B cell (primary cell): ENCODE measurements around the gene ATP8B1. TPM values are rescaled to one million over a fixed set of nuclear protein-coding genes. Genes with fewer than 3 reads are reported as not detected.

Experiments used
- ATAC-seq: fragments of 200-7000 bp; cut with Tn5 transposase; one replicate; pipeline ENCODE4 v1.10.0; 2021; ENCODE audit warnings: low read depth, mild to moderate bottlenecking, moderate number of reproducible peaks, moderate library complexity
- CTCF ChIA-PET: fragments of 350-600 bp; sonication (Branson Sonifier 250); formaldehyde crosslinking; loops from one replicate; lab custom pipeline; 2021; ENCODE audit warnings: antibody characterized with exemption, inconsistent platforms; lab: Charles Lee
- POLR2A ChIA-PET: fragments of 350-600 bp; sonication (Branson Sonifier 250); formaldehyde crosslinking; loops from one replicate; lab custom pipeline; 2021; ENCODE audit warnings: antibody characterized with exemption; lab: Charles Lee
- DNase-seq: peaks from one replicate; pipeline ENCODE4 v3.0.0; 2013
- H2AFZ ChIP-seq: 2 replicates; pipeline ENCODE4 v1.6.1; 2012; ENCODE audit warnings: mild to moderate bottlenecking, low read depth, low read length; ENCODE audit not compliant: insufficient read depth, poor library complexity, severe bottlenecking
- H3K27ac ChIP-seq, 2 donors: 1 replicate in 1 of 2; 2 replicates in 1 of 2; pipeline ENCODE4 v1.5.1; 2012 to 2013; ENCODE audit warnings: low read length in 2 of 2, mild to moderate bottlenecking in 2 of 2, moderate library complexity in 1 of 2
- H3K27me3 ChIP-seq, 4 experiments: fragments of 200-600 bp in 1 of 4; sonication (generic) in 1 of 4; replicated peaks in 1 of 4; 1 replicate in 2 of 4; 2 replicates in 2 of 4; pipeline versions ENCODE4 v1.6.1 to v1.7.0; 2013 to 2016; ENCODE audit warnings: low read length in 3 of 4, mild to moderate bottlenecking in 2 of 4, mixed read lengths in 1 of 4, moderate library complexity in 1 of 4; ENCODE audit not compliant: insufficient read depth in 4 of 4, control insufficient read depth in 3 of 4; ENCODE audit errors: control extremely low read depth in 1 of 4
- H3K36me3 ChIP-seq, 2 experiments: replicated peaks in 1 of 2; 1 replicate in 1 of 2; 2 replicates in 1 of 2; pipeline versions ENCODE4 v1.6.1 to v1.7.1; 2013; ENCODE audit warnings: low read length in 1 of 2; ENCODE audit not compliant: insufficient read depth in 2 of 2, control insufficient read depth in 1 of 2; ENCODE audit errors: control extremely low read depth in 1 of 2, extremely low read depth in 1 of 2
- H3K4me1 ChIP-seq, 2 donors: fragments of 200-600 bp in 1 of 2; sonication (generic) in 1 of 2; 1 replicate in 1 of 2; 2 replicates in 1 of 2; pipeline versions ENCODE4 v1.5.1 to v1.6.1; 2013 to 2017; ENCODE audit warnings: low read length in 2 of 2; ENCODE audit not compliant: control insufficient read depth in 2 of 2, insufficient read depth in 2 of 2
- H3K4me2 ChIP-seq: replicated peaks from 2 replicates; pipeline ENCODE3; 2012; ENCODE audit warnings: mild to moderate bottlenecking, low read depth, low read length; ENCODE audit not compliant: poor library complexity, severe bottlenecking
- H3K4me3 ChIP-seq, 5 experiments: fragments of 200-600 bp in 1 of 5; sonication (generic) in 1 of 5; 1 replicate in 3 of 5; 2 replicates in 2 of 5; pipeline versions ENCODE4 v1.5.1 to v1.7.0; 2011 to 2016; ENCODE audit warnings: low read length in 4 of 5, mild to moderate bottlenecking in 4 of 5, low read depth in 2 of 5, control low read depth in 1 of 5, moderate library complexity in 1 of 5; ENCODE audit not compliant: insufficient read depth in 1 of 5; ENCODE audit errors: control extremely low read depth in 1 of 5, extremely low read depth in 1 of 5
- H3K79me2 ChIP-seq: fragments of 200-600 bp; sonication (generic); one replicate; pipeline ENCODE4 v1.6.0; 2016; ENCODE audit warnings: low read length; ENCODE audit not compliant: control insufficient read depth, insufficient read depth
- H3K9ac ChIP-seq: fragments of 200-600 bp; sonication (generic); 2 replicates; pipeline ENCODE4 v1.6.1; 2017; ENCODE audit warnings: mild to moderate bottlenecking, low read length, moderate library complexity
- H3K9me3 ChIP-seq, 3 donors: one replicate each; pipeline versions ENCODE4 v1.6.1 to v1.7.1; 2013; ENCODE audit warnings: low read length in 2 of 3; ENCODE audit not compliant: control insufficient read depth in 2 of 3, insufficient read depth in 1 of 3; ENCODE audit errors: control extremely low read depth in 1 of 3
- H4K20me1 ChIP-seq: 2 replicates; pipeline ENCODE4 v1.6.0; 2012; ENCODE audit warnings: mild to moderate bottlenecking, low read length; ENCODE audit not compliant: insufficient read depth, control insufficient read depth, poor library complexity, severe bottlenecking
- H3K27ac Mint-ChIP-seq: one replicate; pipeline ENCODE4 v1.8.0; 2021; ENCODE audit warnings: mixed read lengths
- H3K27me3 Mint-ChIP-seq: one replicate; pipeline ENCODE4 v1.8.0; 2021; ENCODE audit warnings: mixed read lengths
- H3K4me1 Mint-ChIP-seq: one replicate; pipeline ENCODE4 v1.8.0; 2021; ENCODE audit warnings: mixed read lengths
- H3K4me3 Mint-ChIP-seq: one replicate; pipeline ENCODE4 v1.8.0; 2021; ENCODE audit warnings: mixed read lengths
- H3K9me3 Mint-ChIP-seq: one replicate; pipeline ENCODE4 v1.8.0; 2022; ENCODE audit warnings: mixed read lengths; ENCODE audit not compliant: insufficient read depth
- EZH2 ChIP-seq: IDR thresholded peaks from 2 replicates; pipeline ENCODE4 v1.6.1; 2012; ENCODE audit warnings: borderline replicate concordance, low read depth, mild to moderate bottlenecking, moderate library complexity, low read length; ENCODE audit not compliant: insufficient read depth, poor library complexity, severe bottlenecking
- WGBS: methylation state at CpG from one replicate; pipeline ENCODE4 v1.1.5; 2013; ENCODE audit warnings: missing lambda C conversion rate; ENCODE audit not compliant: insufficient coverage; 5-methylcytosine and 5-hydroxymethylcytosine counted together
- intact Hi-C: fragments of 100-400 bp; cut with micrococcal nuclease; formaldehyde crosslinking; loops from one replicate; pipeline ENCODE4 v1.10.0; 2022
- polyA plus RNA-seq: library from polyadenylated mRNA; depleted of rRNA; stranded (reverse); fragments of >200 nt; gene quantifications from 2 replicates; pipeline ENCODE4 v1.2.3, GENCODE V29; 2012
- total RNA-seq, 2 donors: library from RNA; stranded (reverse); fragments of 120-200 nt in 1 of 2; gene quantifications; 1 replicate in 1 of 2; 2 replicates in 1 of 2; pipeline versions ENCODE4 v1.2.3 to v1.2.4, GENCODE V29; 2013 to 2022
- TF ChIP-seq, protein P1 (sequence below): fragments of 200-600 bp; IDR thresholded peaks from one replicate; pipeline ENCODE4 v1.8.0; 2022; ENCODE audit warnings: antibody characterized with exemption, mild to moderate bottlenecking

ATP8B1 gene
- total and polyA plus RNA-seq, 2 donors (not counting 1 experiment from before 2014, with no cell fraction given) = 0.27 TPM; not detected in 1

DNA sequence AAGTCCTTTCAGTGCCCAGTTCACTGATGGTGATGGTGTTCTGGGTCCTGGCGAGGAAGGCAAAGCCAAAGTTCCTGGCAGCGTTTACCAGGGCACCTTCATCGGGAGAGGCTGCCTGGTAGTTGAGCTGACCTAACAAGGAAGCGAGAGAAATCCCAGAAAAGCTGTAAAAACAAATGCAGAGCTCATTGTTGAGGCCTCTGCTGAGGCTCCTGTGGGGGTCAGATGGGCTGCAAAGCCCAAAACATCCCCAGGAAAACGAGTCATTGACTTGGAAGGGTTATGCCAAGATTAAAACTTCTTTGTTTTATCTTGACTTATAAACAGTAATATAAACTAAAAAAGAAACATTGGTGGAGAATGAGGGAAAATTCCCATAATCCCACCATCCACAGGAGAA is 128.2 kb downstream of the ATP8B1 start:
- CTCF ChIA-PET = no interaction called here
- intact Hi-C loops = no loop called here
- no peak for ATAC-seq

DNA sequence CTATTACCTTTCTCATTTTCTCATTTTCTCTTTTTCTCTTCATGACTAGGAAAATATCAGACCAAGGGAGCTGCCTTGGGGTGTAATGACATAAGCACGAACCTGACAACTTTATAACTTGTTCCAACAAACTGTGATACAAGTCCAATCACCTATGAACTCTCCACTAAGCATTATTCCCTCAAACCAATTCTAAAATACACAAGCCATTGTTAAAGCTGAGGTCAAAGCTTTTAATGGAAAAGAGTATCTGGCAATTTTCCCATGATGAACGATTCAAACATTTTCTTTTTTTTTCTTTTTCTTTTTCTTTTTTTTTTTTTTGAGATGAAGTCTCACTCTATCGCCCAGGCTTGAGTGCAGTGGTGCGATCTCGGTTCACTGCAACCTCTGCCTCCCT is 133.1 kb downstream of the ATP8B1 start:
- H3K79me2 ChIP-seq = peaks cover 94% of the 10 kb centered on the region
- WGBS = 80% methylated on average over 2 of the region's 5 CpGs
- peaks cover 0 to 3% of the 10 kb centered on the region in 2 experiments for H3K36me3 ChIP-seq
- ATAC-seq (no peak), DNase-seq (no peak)
- intact Hi-C loops = no loop called here
- H3K27ac ChIP-seq = no peak overlapping the region
- peaks cover 26 to 33% of the 10 kb centered on the region in 2 donors for H3K4me1 ChIP-seq
- H3K4me2 ChIP-seq = no peak overlapping the region
- TF ChIP-seq, protein P1, sequence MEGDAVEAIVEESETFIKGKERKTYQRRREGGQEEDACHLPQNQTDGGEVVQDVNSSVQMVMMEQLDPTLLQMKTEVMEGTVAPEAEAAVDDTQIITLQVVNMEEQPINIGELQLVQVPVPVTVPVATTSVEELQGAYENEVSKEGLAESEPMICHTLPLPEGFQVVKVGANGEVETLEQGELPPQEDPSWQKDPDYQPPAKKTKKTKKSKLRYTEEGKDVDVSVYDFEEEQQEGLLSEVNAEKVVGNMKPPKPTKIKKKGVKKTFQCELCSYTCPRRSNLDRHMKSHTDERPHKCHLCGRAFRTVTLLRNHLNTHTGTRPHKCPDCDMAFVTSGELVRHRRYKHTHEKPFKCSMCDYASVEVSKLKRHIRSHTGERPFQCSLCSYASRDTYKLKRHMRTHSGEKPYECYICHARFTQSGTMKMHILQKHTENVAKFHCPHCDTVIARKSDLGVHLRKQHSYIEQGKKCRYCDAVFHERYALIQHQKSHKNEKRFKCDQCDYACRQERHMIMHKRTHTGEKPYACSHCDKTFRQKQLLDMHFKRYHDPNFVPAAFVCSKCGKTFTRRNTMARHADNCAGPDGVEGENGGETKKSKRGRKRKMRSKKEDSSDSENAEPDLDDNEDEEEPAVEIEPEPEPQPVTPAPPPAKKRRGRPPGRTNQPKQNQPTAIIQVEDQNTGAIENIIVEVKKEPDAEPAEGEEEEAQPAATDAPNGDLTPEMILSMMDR = no peak
- TF ChIP-seq EZH2 = no peak
- Mint-ChIP-seq H3K4me1 (peaks cover 47% of the 10 kb centered on the region), H3K9me3 (peaks cover 9% of the 10 kb centered on the region), H3K27ac (no peak overlapping the region), H3K27me3 (no peaks in the 10 kb centered on the region), H3K4me3 (no peak overlapping the region)
- no peak overlapping the region for H3K4me3 ChIP-seq
- H2AFZ ChIP-seq = no peak overlapping the region
- POLR2A ChIA-PET = no interaction called here
- no peak overlapping the region for H3K9ac ChIP-seq
- no peaks in the 10 kb centered on the region for H3K27me3 ChIP-seq
- H3K9me3 ChIP-seq = peaks cover 3 to 12% (median 8%) of the 10 kb centered on the region in 3 donors
- peaks cover 74% of the 10 kb centered on the region for H4K20me1 ChIP-seq
- CTCF ChIA-PET = interaction anchor here (1.0 to 1.1 kb wide), 2 partner anchors 40 to 190 kb away, joined by 3 read pairs; no protein-coding TSS in a partner anchor

More for the DNA sequence above, 128.2 kb downstream of the ATP8B1 start:
- no peaks in the 10 kb centered on the region for H3K27me3 ChIP-seq
- no peak overlapping the region for H3K4me3 ChIP-seq
- Mint-ChIP-seq H3K4me1 (peaks cover 32% of the 10 kb centered on the region), H3K4me3 (no peak overlapping the region), H3K9me3 (peaks cover 11% of the 10 kb centered on the region), H3K27ac (no peak overlapping the region), H3K27me3 (no peaks in the 10 kb centered on the region)
- peaks cover 80% of the 10 kb centered on the region for H4K20me1 ChIP-seq
- no peak overlapping the region for H2AFZ ChIP-seq
- H3K27ac ChIP-seq = no peak overlapping the region
- H3K4me1 ChIP-seq = peaks cover 4 to 5% of the 10 kb centered on the region in 2 donors
- DNase-seq = no peak
- H3K36me3 ChIP-seq = peaks cover 0 to 3% of the 10 kb centered on the region in 2 experiments
- H3K4me2 ChIP-seq = no peak overlapping the region
- POLR2A ChIA-PET = no interaction called here
- TF ChIP-seq, protein P1 = no peak
- no peak for TF ChIP-seq EZH2
- peaks cover 88% of the 10 kb centered on the region for H3K79me2 ChIP-seq
- H3K9ac ChIP-seq = no peak overlapping the region
- H3K9me3 ChIP-seq = peaks cover 3 to 9% (median 8%) of the 10 kb centered on the region in 3 donors
- 90% methylated on average over 2 of the region's 5 CpGs for WGBS
